ENCODE measurements around the gene CYP2C9.

CYP2C9 gene

GRCh38 chr10:94989192-94989591 is 50.7 kb downstream of the CYP2C9 start:
- no peak overlapping the region for H3K9ac ChIP-seq (ENCODE audit: low read length)
- H3K4me1 ChIP-seq (ENCODE audit: low read length): no peaks in the 10 kb centered on the region
- no peak for TF ChIP-seq EZH2phosphoT487 (IDR thresholded peaks at IDR 0.05; ENCODE audit: low read depth)
- TF ChIP-seq CTCF (IDR thresholded peaks at IDR 0.05; ENCODE audit: low read depth, low read length): no peak

GRCh38 chr10:94991243-94991888 is 52.9 kb downstream of the CYP2C9 start:
- H4K20me1 ChIP-seq (ENCODE audit: insufficient read depth, low read length): no peaks in the 10 kb centered on the region
- no peak overlapping the region for H3K27ac ChIP-seq (ENCODE audit: low read length)
- no peaks in the 10 kb centered on the region for H3K36me3 ChIP-seq (replicated peaks; ENCODE audit: low read depth, low read length)
- TF ChIP-seq EZH2phosphoT487 (IDR thresholded peaks at IDR 0.05; ENCODE audit: low read depth) (no peak), CTCF (IDR thresholded peaks at IDR 0.05; ENCODE audit: low read depth, low read length) (no peak)
- no peaks in the 10 kb centered on the region for H3K9me3 ChIP-seq (ENCODE audit: insufficient read depth, low read length)
- no peak overlapping the region for H3K4me3 ChIP-seq (ENCODE audit: low read length)
- H3K9ac ChIP-seq (ENCODE audit: low read length): no peak overlapping the region
- no peaks in the 10 kb centered on the region for H3K79me2 ChIP-seq (ENCODE audit: low read length)
- no peaks in the 10 kb centered on the region for H3K4me1 ChIP-seq (ENCODE audit: low read length)
- no peak overlapping the region for H2AFZ ChIP-seq (ENCODE audit: low read depth, low read length)
- no peak overlapping the region for H3K4me2 ChIP-seq (ENCODE audit: low read length)
- H3K27me3 ChIP-seq (ENCODE audit: low read depth, low read length): no peaks in the 10 kb centered on the region

More at GRCh38 chr10:94989192-94989591, 50.7 kb downstream of the CYP2C9 start:
- Histone ChIP-seq H3K9me3 (ENCODE audit: insufficient read depth, low read length) (no peaks in the 10 kb centered on the region), H3K27ac (ENCODE audit: low read length) (no peak overlapping the region), H3K79me2 (ENCODE audit: low read length) (no peaks in the 10 kb centered on the region), H2AFZ (ENCODE audit: low read depth, low read length) (no peak overlapping the region), H3K27me3 (ENCODE audit: low read depth, low read length) (no peaks in the 10 kb centered on the region), H3K4me2 (ENCODE audit: low read length) (no peak overlapping the region), H3K4me3 (ENCODE audit: low read length) (no peak overlapping the region), H3K36me3 (replicated peaks; ENCODE audit: low read depth, low read length) (no peaks in the 10 kb centered on the region), H4K20me1 (ENCODE audit: insufficient read depth, low read length) (no peaks in the 10 kb centered on the region)

- no peaks in the 10 kb centered on the region for H3K4me1 ChIP-seq (ENCODE audit: low read length)
- TF ChIP-seq CTCF (IDR thresholded peaks at IDR 0.05; ENCODE audit: low read depth, low read length) (no peak), EZH2phosphoT487 (IDR thresholded peaks at IDR 0.05; ENCODE audit: low read depth) (no peak)
Observed at GRCh38 chr10:94992811-94993210, 54.4 kb downstream of the CYP2C9 start.

GRCh38 chr10:94997741-94998174 is 59.3 kb downstream of the CYP2C9 start:
- Histone ChIP-seq H3K4me3 (ENCODE audit: low read length) (no peak overlapping the region), H3K79me2 (ENCODE audit: low read length) (no peaks in the 10 kb centered on the region), H2AFZ (ENCODE audit: low read depth, low read length) (no peak overlapping the region), H3K4me1 (ENCODE audit: low read length) (no peaks in the 10 kb centered on the region), H3K27me3 (ENCODE audit: low read depth, low read length) (no peaks in the 10 kb centered on the region), H3K9me3 (ENCODE audit: insufficient read depth, low read length) (no peaks in the 10 kb centered on the region), H3K36me3 (replicated peaks; ENCODE audit: low read depth, low read length) (no peaks in the 10 kb centered on the region), H3K4me2 (ENCODE audit: low read length) (no peak overlapping the region), H3K9ac (ENCODE audit: low read length) (no peak overlapping the region), H3K27ac (ENCODE audit: low read length) (no peak overlapping the region), H4K20me1 (ENCODE audit: insufficient read depth, low read length) (no peaks in the 10 kb centered on the region)
- TF ChIP-seq EZH2phosphoT487 (IDR thresholded peaks at IDR 0.05; ENCODE audit: low read depth): no peak
- no peak for TF ChIP-seq CTCF (IDR thresholded peaks at IDR 0.05; ENCODE audit: low read depth, low read length)

More at GRCh38 chr10:94992811-94993210, 54.4 kb downstream of the CYP2C9 start:
- Histone ChIP-seq H3K79me2 (ENCODE audit: low read length) (no peaks in the 10 kb centered on the region), H3K9ac (ENCODE audit: low read length) (no peak overlapping the region), H3K4me2 (ENCODE audit: low read length) (no peak overlapping the region), H3K9me3 (ENCODE audit: insufficient read depth, low read length) (no peaks in the 10 kb centered on the region), H3K27ac (ENCODE audit: low read length) (no peak overlapping the region), H3K27me3 (ENCODE audit: low read depth, low read length) (no peaks in the 10 kb centered on the region), H2AFZ (ENCODE audit: low read depth, low read length) (no peak overlapping the region), H3K4me3 (ENCODE audit: low read length) (no peak overlapping the region), H3K36me3 (replicated peaks; ENCODE audit: low read depth, low read length) (no peaks in the 10 kb centered on the region), H4K20me1 (ENCODE audit: insufficient read depth, low read length) (no peaks in the 10 kb centered on the region)

All from OCI-LY3 (cell line).